Choroid plexus epithelial cell (primary cell): ENCODE measurements around the gene NOTCH3.

Experiments
- DNase-seq: peaks from one replicate; pipeline ENCODE4 v3.0.0-alpha.2; 2010; ENCODE audit warnings: low read depth
- H3K4me3 ChIP-seq: 2 replicates; pipeline ENCODE4 v1.5.1; 2011; ENCODE audit warnings: low read depth, mild to moderate bottlenecking, control low read depth, low read length, moderate library complexity
- CTCF ChIP-seq: conservative IDR thresholded peaks from 2 replicates; pipeline ENCODE4 v1.5.1; 2011; ENCODE audit warnings: low read depth, mild to moderate bottlenecking, control low read depth, inconsistent platforms, low read length, moderate library complexity

The NOTCH3 gene

GRCh38 chr19:15123031-15123890 lies 77.5 kb downstream of the NOTCH3 start:
- no peak for TF ChIP-seq CTCF
- no peak overlapping the region for H3K4me3 ChIP-seq
- DNase-seq: no peak

- no peak for TF ChIP-seq CTCF
- no peak for DNase-seq
- no peak overlapping the region for H3K4me3 ChIP-seq
Observed at GRCh38 chr19:15122331-15123030, 78.3 kb downstream of the NOTCH3 start.

DNA sequence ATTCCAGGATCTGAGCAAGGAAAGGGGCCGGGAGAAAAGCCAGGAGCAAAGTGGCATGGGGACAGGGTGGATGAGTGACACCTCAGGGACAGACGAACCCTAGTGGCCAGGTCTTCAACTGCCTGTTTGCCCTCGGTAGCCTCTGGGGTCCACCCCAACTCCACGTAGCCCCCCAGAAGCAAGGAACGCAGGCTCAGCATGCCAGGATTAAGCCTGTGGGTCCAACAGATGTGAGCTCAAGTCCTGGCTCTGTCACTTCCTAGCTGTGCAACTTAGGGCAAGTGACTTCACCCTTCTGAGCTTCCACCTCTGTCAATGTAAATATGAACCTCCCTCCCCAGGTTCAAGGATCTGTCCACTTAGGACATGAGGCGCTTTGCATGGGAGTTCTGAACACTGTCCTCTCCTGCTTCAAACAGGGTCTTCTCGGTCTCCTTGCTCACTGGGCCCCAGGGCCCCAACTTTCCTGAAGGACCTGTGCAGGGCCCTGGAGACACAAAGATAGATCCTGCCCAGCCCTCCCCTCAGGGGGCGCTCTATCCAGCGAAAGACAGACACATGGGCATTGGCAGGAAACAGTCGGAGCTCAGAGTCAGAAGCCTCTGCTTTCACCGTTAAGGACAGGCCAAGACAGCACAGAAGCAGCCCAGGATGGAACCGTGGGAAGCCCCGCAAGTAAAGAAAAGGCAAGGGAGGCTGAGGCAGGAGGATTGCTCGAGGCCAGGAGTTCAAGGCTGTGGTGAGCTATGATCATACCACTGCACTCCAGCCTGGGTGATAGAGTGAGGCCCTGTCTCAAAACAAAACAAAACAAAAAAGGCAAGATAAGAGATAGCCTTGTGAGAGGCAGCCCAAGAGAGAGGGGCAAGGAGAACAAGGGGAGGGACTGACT lies 80.4 kb downstream of the NOTCH3 start:
- TF ChIP-seq CTCF: peak; percentile 11
- H3K4me3 ChIP-seq: no peak overlapping the region
- DNase-seq: no peak

- TF ChIP-seq CTCF: no peak
- no peak overlapping the region for H3K4me3 ChIP-seq
- no peak for DNase-seq
Observed at GRCh38 chr19:15118789-15119494, 81.9 kb downstream of the NOTCH3 start.

GRCh38 chr19:15118248-15118647 lies 82.5 kb downstream of the NOTCH3 start:
- DNase-seq: no peak
- H3K4me3 ChIP-seq: no peak overlapping the region
- TF ChIP-seq CTCF: no peak

DNA sequence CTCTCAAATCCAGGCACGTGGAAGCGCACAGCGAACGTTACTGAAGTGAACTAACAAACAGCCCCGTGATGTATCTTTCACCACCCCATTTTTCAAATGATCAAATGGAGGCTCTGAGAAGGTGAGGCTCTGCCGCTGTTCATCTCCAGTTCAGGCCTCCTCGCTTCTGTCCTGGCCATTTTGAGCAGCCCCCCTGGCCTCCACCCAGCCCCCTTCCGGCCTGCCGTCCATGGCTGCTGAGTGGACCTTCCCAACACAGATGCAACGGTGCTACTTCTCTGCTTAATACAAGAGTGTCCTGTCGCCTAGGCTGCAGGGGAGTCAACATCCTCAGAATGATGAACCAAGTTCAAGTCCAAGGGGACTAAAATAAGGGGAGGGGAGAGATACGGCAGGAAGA lies 83.9 kb downstream of the NOTCH3 start:
- H3K4me3 ChIP-seq: no peak overlapping the region
- no peak for DNase-seq
- TF ChIP-seq CTCF: no peak
